AG04449 (cell line): ENCODE measurements around the gene STUB1.
A peak's percentile ranks its signal among the peaks of the same experiment; 100 is the strongest.

ENCODE experiments used
- CTCF ChIA-PET: fragments of 350-600 bp; formaldehyde crosslinking; extraction: SDS; loops from one replicate; lab custom pipeline; 2021; ENCODE audit warnings: antibody characterized with exemption; lab: Yijun Ruan, JAX
- POLR2A ChIA-PET: fragments of 400-600, 350-600 bp; formaldehyde crosslinking; extraction: SDS; loops from one replicate; lab custom pipeline; 2020; ENCODE audit warnings: antibody characterized with exemption, inconsistent platforms; lab: Yijun Ruan, JAX
- DNase-seq: peaks from one replicate; pipeline ENCODE4 v3.0.0-alpha.2; 2010; ENCODE audit warnings: low read depth, low spot score
- H3K4me3 ChIP-seq: 2 replicates; pipeline ENCODE4 v1.5.1; 2011; ENCODE audit warnings: low read depth, mild to moderate bottlenecking, control low read depth, low read length
- TF ChIP-seq, protein P1 (sequence below): IDR thresholded peaks from one replicate; pipeline ENCODE4 v1.5.1; 2011; ENCODE audit warnings: mild to moderate bottlenecking, moderate library complexity, low read length, control low read depth, inconsistent platforms; ENCODE audit not compliant: insufficient read depth; ENCODE audit errors: missing control alignments

STUB1 gene

DNA sequence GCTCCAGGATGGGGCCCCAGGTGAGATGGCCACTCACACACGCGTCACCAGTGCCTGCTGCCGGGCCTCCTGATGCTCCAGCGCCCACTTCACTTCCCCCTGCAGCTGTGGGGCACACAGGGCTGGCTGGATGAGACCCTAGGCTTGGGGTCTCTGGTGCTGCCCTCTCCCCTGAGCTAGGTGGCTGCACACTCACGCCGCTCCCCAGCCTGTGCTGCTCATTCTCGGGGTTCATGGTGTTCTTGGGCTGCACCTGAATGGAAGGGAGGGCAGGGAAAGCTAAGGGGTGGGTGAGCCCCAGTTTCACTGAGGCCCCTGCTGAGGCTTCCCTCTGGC lies 44.8 kb downstream of the STUB1 start:
- ChIA-PET POLR2A (interaction anchor here (0.7 kb wide), 1 partner anchor 9 kb away, joined by 4 read pairs; no protein-coding TSS in a partner anchor), CTCF (interaction anchor here (1.7 to 7.4 kb wide), 3 partner anchors 11 to 16 kb away, joined by 7 to 75 read pairs (median 16); partner anchors contain the start of genes CIAO3 and METRN)
- H3K4me3 ChIP-seq, result no peak overlapping the region
- no peak for DNase-seq
- TF ChIP-seq, protein P1, sequence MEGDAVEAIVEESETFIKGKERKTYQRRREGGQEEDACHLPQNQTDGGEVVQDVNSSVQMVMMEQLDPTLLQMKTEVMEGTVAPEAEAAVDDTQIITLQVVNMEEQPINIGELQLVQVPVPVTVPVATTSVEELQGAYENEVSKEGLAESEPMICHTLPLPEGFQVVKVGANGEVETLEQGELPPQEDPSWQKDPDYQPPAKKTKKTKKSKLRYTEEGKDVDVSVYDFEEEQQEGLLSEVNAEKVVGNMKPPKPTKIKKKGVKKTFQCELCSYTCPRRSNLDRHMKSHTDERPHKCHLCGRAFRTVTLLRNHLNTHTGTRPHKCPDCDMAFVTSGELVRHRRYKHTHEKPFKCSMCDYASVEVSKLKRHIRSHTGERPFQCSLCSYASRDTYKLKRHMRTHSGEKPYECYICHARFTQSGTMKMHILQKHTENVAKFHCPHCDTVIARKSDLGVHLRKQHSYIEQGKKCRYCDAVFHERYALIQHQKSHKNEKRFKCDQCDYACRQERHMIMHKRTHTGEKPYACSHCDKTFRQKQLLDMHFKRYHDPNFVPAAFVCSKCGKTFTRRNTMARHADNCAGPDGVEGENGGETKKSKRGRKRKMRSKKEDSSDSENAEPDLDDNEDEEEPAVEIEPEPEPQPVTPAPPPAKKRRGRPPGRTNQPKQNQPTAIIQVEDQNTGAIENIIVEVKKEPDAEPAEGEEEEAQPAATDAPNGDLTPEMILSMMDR, result no peak

DNA sequence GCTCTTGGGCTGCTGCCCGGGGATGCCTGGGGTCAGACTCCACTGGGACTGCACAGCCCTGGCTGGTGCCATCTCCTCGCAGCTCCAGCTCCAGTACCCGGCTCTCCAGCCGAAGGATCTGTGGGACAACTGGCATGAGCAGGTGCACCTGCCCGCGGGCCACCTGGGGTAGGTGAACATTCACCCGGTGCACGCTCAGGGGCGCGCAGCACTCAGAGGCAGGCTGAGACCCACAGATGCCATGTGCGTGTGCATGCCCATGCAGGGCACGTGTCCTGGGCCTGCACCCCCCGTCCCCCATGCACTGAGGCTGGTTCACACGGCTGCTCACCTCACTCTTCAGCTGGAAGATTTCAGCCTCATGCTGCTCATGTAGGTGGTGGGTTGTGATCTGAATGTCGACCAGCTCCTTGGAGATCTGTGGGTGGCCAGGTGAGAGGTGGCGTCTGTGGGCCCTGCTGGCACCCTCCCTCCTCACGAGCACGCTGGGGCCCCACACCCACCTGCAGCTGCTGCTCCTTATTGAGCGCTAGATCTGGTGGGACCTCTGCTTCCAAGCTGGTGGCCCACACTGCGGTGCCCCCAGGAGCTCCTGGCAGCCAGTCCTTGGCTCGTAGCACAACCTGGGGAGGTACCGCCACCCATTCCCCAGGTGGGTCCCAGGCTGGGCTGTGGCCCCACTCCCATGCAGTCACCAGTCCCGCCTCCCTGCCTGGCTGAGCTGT lies 45.4 kb downstream of the STUB1 start:
- TF ChIP-seq, protein P1, result no peak
- ChIA-PET CTCF (interaction anchor here (1.1 to 7.4 kb wide), 4 partner anchors 11 to 16 kb away, joined by 3 to 75 read pairs (median 12); partner anchors contain the start of genes CIAO3 and METRN), POLR2A (interaction anchor here (0.7 kb wide), 1 partner anchor 10 kb away, joined by 4 read pairs; no protein-coding TSS in a partner anchor)
- no peak for DNase-seq
- no peak overlapping the region for H3K4me3 ChIP-seq

DNA sequence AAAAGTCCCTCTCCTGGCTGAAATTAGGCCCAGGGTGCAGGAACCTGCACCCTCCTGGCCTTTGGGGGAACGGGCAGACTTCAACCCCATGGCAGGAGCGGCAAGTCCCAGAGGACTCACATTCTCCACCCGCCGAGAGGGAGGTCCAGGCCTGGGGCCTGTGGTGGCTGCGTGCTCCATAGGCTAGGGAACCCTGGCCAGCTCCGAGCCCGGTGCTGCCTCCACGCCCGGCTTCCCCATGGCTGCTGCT lies 45.9 kb downstream of the STUB1 start:
- DNase-seq, result no peak
- H3K4me3 ChIP-seq, result no peak overlapping the region; the same call in 1 of the 2 replicates
- ChIA-PET POLR2A (no interaction called here), CTCF (interaction anchor here (1.1 to 7.4 kb wide), 3 partner anchors 11 to 14 kb away, joined by 3 to 75 read pairs (median 16); partner anchors contain the start of genes CIAO3 and METRN)
- TF ChIP-seq, protein P1, result no peak

DNA sequence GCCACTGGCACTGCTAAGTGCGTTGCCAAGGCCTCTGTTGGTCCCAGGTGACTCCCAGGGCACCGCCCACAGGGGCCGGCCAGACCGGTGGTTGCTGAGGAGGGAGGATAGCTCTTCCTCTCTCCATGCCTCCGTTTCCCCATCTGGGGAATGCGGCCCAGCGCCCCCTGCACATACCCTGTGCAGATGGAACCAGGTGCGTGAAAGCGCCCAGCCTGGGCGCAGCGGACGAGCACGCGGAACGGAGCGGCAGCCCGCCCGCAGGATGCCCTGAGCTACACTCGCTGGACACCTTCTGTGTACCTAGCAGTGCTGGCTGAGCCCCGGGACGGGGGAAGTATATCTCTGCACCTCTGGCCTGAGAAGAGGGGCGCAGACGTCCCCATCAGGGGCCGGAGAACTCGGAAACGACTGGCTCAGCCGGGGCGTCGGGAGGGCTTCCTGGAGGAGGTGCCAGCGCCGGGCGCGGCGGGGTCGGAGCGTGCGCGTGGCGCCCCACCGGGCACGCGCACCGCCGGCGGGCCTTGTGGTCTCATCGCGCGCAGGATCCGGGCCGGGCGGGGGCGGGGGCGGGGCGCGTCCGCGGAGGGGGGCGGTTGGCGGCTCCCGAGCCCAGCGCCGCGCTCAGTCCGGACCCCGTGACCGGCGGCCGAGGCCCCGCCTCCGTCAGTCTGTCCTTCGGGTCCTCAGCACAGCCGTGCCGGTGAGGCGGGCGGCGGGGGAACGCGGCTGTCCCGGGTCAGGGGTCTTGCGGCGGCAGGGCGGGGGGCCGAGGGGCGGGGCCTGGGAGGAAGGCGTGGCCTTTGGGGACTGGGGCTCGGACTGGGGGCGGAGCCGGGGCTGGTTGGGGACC lies 46.5 kb downstream of the STUB1 start, which contains the start of the genes CCDC78 and HAGHL:
TSS of gene CCDC78 (minus strand) at position 6 of the 853 bp plus-strand sequence. CDS start 76 bp downstream, outside the sequence.
TSS of gene HAGHL (plus strand) at position 669 of the 853 bp plus-strand sequence. CDS start 404 bp downstream, outside the sequence.
- CTCF ChIA-PET, result interaction anchor here (1.1 to 7.4 kb wide), 3 partner anchors 10 to 14 kb away, joined by 3 to 75 read pairs (median 16); partner anchors contain the start of genes CIAO3 and METRN
- POLR2A ChIA-PET, result no interaction called here
- no peak for DNase-seq
- H3K4me3 ChIP-seq, result peak within 1 kb of the TSS; percentile 71
- TF ChIP-seq, protein P1, result no peak

DNA sequence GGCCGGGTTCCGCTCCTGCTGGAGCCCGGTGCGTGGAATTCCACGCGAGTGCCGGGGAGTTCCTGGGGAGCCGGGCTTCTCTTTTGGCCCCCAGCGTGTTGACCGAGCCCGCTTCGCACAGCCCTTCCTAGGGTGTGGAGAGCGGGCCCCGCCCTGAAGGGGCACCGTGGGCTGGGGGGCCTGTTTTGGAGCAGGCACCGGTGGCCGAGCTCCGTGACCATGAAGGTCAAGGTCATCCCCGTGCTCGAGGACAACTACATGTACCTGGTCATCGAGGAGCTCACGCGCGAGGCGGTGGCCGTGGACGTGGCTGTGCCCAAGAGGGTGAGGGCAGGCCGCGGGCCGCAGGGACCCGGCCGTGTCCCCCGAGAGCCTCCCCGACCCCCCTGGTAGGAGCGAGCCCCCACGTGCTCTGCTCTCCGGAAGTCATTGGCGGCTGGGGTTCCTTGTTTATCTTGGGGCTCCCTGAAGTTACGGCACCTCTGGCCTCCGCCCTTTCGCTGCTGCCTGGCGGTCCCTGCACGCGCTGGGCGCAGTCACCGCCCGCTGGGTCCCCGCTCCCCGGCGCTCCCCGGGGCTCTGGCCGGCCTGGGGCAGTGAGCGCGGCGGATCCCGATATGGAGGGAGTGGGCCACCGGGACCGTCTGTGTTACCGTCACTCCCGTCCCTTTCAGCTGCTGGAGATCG lies 47.2 kb downstream of the STUB1 start:
- TF ChIP-seq, protein P1, result no peak
- CTCF ChIA-PET, result interaction anchor here (0.7 to 7.4 kb wide), 5 partner anchors 8 to 57 kb away, joined by 3 to 75 read pairs (median 4); partner anchors contain the start of genes CIAO3 and METRN
- peak overlapping the region; percentile 71 for H3K4me3 ChIP-seq
- DNase-seq, result no peak
- POLR2A ChIA-PET, result interaction anchor here (1.3 kb wide), 1 partner anchor 11 kb away, joined by 6 read pairs; no protein-coding TSS in a partner anchor
